NCI-H187 treated with DMSO at 0.1 percent for 48 hours (cell line): ENCODE results near the gene DNAAF2.
"Not testable (repeated sequence)": the region's sequence is repeated elsewhere in the genome, so short reads cannot be mapped to it uniquely, and the experiment has no call there.

Source experiments
- DNase-seq: peaks from one replicate; lab custom pipeline; 2025; lab: John Stamatoyannopoulos, UW

The DNAAF2 gene

GRCh38 chr14:49584981-49585640 lies 49.9 kb downstream of the DNAAF2 start:
- DNase-seq = not testable (repeated sequence)

- DNase-seq = no peak
These were observed 51.0 kb downstream of the DNAAF2 start for GRCh38 chr14:49584058-49584457.

GRCh38 chr14:49583629-49584028 lies 51.4 kb downstream of the DNAAF2 start:
- no peak for DNase-seq

GRCh38 chr14:49582113-49582977 lies 52.7 kb downstream of the DNAAF2 start:
- no peak for DNase-seq

- DNase-seq = no peak
These were observed 53.6 kb downstream of the DNAAF2 start for GRCh38 chr14:49581209-49582112.

- DNase-seq = no peak
These were observed 55.2 kb downstream of the DNAAF2 start for GRCh38 chr14:49579841-49580240.

- no peak for DNase-seq
These were observed 56.9 kb downstream of the DNAAF2 start for GRCh38 chr14:49578141-49578540.
